Measurements from ENCODE around the gene ATP8A2. TPM values are rescaled to one million over a fixed set of nuclear protein-coding genes. Genes with fewer than 3 reads are reported as not detected.

Gene ATP8A2
- total RNA-seq, 1 donor from 2014 or later = 39.1 TPM

GRCh38 chr13:25806264-25806974 is 434.6 kb downstream of the ATP8A2 start:
- TF ChIP-seq CTCF (IDR thresholded peaks at IDR 0.05; ENCODE audit: unreplicated experiment) = no peak
- Mint-ChIP-seq H3K27me3 (ENCODE audit: low read depth) (no peaks in the 10 kb centered on the region), H3K4me3 (no peak overlapping the region), H3K9me3 (peaks cover 9% of the 10 kb centered on the region), H3K27ac (no peak overlapping the region), H3K4me1 (peaks cover 3% of the 10 kb centered on the region), H3K36me3 (peaks cover 10% of the 10 kb centered on the region)
- no peak for DNase-seq (ENCODE audit: low spot score in 2 of 2, unreplicated experiment in 2 of 2)

GRCh38 chr13:25807562-25807961 is 435.8 kb downstream of the ATP8A2 start:
- H3K9me3 Mint-ChIP-seq = peaks cover 18% of the 10 kb centered on the region
- no peak overlapping the region for H3K27ac Mint-ChIP-seq
- no peak overlapping the region for H3K4me3 Mint-ChIP-seq
- peaks cover 15% of the 10 kb centered on the region for H3K36me3 Mint-ChIP-seq
- no peak for DNase-seq (ENCODE audit: low spot score in 2 of 2, unreplicated experiment in 2 of 2)
- peaks cover 3% of the 10 kb centered on the region for H3K4me1 Mint-ChIP-seq
- no peaks in the 10 kb centered on the region for H3K27me3 Mint-ChIP-seq (ENCODE audit: low read depth)
- no peak for TF ChIP-seq CTCF (IDR thresholded peaks at IDR 0.05; ENCODE audit: unreplicated experiment)

GRCh38 chr13:25811506-25811905 is 439.7 kb downstream of the ATP8A2 start:
- no peak for DNase-seq (ENCODE audit: low spot score in 2 of 2, unreplicated experiment in 2 of 2)
- Mint-ChIP-seq H3K27ac (no peak overlapping the region), H3K4me1 (no peaks in the 10 kb centered on the region), H3K27me3 (ENCODE audit: low read depth) (no peaks in the 10 kb centered on the region), H3K4me3 (no peak overlapping the region), H3K9me3 (peaks cover 14% of the 10 kb centered on the region), H3K36me3 (peaks cover 17% of the 10 kb centered on the region)
- no peak for TF ChIP-seq CTCF (IDR thresholded peaks at IDR 0.05; ENCODE audit: unreplicated experiment)

- peaks cover 15% of the 10 kb centered on the region for H3K36me3 Mint-ChIP-seq
- no peak for DNase-seq (ENCODE audit: low spot score in 2 of 2, unreplicated experiment in 2 of 2)
- H3K27me3 Mint-ChIP-seq (ENCODE audit: low read depth) = no peaks in the 10 kb centered on the region
- peaks cover 14% of the 10 kb centered on the region for H3K9me3 Mint-ChIP-seq
- no peak for TF ChIP-seq CTCF (IDR thresholded peaks at IDR 0.05; ENCODE audit: unreplicated experiment)
- no peak overlapping the region for H3K27ac Mint-ChIP-seq
- peaks cover 3% of the 10 kb centered on the region for H3K4me1 Mint-ChIP-seq
- no peak overlapping the region for H3K4me3 Mint-ChIP-seq
These were observed 444.5 kb downstream of the ATP8A2 start for GRCh38 chr13:25816239-25816638.

- Mint-ChIP-seq H3K9me3 (peaks cover 19% of the 10 kb centered on the region), H3K27ac (no peak overlapping the region), H3K36me3 (peaks cover 17% of the 10 kb centered on the region), H3K4me3 (no peak overlapping the region), H3K4me1 (peaks cover 3% of the 10 kb centered on the region), H3K27me3 (ENCODE audit: low read depth) (no peaks in the 10 kb centered on the region)
- DNase-seq (ENCODE audit: low spot score in 2 of 2, unreplicated experiment in 2 of 2) = no peak
- no peak for TF ChIP-seq CTCF (IDR thresholded peaks at IDR 0.05; ENCODE audit: unreplicated experiment)
These were observed 448.2 kb downstream of the ATP8A2 start for GRCh38 chr13:25819856-25820530.

All from mesothelial cell of epicardium (in vitro differentiated cells).